Hepatic stellate cell (primary cell): ENCODE measurements around the gene CLK2.
"Not testable (repeated sequence)": the region's sequence is repeated elsewhere in the genome, so short reads cannot be mapped to it uniquely, and the experiment has no call there.

Experiments
- DNase-seq: peaks from one replicate; pipeline ENCODE4 v3.0.0; 2011; ENCODE audit warnings: low spot score

Gene CLK2

DNA sequence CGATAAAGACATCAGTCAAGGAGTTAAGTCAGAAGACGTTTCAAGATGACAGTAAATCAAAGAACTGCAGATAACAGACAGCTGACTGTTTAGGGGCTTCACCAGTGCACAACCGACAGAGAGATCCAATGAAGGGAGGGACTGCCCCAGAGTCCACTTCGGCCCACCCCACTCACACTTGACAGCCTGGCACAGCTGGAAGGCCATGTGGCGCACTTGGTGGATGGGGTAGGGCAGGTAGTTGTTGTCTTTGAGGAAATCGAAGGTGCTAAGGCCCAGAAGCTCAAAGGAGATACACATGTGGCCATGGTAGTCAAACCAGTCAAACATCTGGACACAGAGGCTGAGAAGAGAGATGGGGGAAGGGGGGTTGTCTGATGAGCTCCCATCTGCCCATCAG is 6.8 kb downstream of the CLK2 start:
- DNase-seq: no peak

DNA sequence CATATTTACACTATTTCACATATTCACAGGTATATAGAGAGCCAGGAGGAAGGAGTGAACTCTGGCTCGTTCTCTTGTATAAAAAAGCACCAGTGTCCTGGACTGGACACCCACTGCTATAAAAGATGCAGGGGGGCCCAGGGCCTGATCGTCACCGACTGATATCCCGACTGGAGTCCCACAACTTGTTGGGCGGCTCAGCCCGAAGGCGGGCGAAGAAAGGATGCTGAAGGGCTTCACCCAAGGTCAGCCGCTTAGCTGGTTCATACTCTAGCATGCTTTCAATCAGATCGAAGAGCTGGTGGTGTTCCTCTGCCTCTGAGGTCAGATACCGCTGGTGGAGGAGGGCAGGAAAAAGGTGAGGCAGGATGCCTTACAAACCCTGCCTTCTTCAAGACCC is 10.2 kb downstream of the CLK2 start:
- no peak for DNase-seq

DNA sequence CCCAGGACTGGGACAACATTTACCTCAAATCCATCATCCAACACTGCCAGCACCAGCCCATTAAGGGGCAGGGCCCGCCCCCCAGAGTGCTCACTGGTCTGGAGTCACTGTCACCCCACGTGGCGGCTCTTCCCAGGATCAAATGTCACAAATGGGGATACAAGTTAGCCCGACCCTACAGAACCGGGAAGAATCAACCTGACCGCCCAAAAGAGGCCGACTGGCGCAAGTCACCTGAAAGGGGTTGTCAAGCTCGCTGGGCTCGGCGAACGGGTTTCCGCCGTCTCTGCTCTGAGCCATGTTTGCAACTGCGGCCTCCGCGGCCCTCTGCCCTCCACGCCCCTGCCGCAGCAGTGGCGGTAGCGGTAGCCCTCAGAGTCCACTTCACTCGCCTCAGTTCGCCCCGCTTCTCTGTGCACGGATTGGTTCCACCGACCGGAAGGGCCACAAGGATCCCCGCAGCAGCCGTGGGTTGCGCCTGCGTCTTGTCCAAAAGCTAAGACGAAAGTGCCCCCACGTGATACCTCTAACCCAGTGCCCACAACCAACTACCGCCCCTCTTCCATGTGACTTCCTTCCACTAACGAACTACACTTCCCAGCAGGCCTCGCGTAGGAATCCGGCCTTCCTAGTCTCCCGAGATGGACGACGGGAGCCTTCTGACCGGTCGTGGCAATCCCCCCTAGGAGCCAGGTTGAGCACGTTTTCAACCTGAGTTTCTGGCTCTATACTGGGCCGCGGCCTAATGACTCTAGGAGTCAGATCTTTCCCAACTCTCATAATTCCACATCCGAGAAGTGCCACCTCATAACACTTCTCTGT is 11.2 kb downstream of the CLK2 start, which contains the start of gene SCAMP3:
Gene SCAMP3 (minus strand): TSS at position 509 of the 822 bp plus-strand sequence. CDS start 209 bp downstream, at position 300.
- DNase-seq: peak; percentile 99

DNA sequence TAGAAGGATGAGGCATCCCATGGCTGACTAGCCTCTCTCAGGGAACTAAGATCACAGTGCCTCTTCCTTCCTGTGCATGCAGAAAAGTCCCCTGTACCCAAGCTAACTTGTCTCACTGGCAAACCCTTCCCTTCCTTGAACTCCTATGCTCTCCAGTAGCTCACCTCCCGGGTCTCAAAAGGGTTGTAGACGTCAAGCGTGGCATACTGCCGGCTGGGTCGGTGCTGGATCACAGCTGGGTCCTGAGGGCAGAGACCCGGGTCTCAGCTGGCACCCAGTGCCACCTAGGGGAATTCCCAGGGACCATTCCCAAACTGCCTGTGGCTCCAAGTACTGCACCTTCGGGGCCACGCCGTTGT is 11.8 kb downstream of the CLK2 start:
- DNase-seq: peak; percentile 54

DNA sequence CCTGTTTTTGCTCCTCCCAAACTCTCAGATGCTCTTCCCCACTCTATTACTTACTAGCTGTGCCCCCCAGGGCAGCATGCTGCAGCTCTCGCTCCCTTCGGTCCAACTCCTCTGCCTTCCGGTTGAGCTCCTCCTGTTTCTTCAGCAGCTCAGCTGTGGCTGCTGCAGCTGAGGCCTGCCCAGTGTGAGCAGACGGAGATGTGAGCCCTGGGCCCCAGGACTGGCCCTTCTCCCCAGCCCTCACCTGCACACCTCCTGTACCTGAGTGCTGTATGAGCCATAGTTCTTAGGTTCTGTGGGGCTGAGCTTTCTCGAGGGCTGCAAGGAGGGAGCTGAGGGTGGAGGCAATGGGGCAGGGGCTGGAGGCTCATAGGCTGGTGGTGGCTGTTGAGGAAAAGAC is 13.0 kb downstream of the CLK2 start:
- no peak for DNase-seq

DNA sequence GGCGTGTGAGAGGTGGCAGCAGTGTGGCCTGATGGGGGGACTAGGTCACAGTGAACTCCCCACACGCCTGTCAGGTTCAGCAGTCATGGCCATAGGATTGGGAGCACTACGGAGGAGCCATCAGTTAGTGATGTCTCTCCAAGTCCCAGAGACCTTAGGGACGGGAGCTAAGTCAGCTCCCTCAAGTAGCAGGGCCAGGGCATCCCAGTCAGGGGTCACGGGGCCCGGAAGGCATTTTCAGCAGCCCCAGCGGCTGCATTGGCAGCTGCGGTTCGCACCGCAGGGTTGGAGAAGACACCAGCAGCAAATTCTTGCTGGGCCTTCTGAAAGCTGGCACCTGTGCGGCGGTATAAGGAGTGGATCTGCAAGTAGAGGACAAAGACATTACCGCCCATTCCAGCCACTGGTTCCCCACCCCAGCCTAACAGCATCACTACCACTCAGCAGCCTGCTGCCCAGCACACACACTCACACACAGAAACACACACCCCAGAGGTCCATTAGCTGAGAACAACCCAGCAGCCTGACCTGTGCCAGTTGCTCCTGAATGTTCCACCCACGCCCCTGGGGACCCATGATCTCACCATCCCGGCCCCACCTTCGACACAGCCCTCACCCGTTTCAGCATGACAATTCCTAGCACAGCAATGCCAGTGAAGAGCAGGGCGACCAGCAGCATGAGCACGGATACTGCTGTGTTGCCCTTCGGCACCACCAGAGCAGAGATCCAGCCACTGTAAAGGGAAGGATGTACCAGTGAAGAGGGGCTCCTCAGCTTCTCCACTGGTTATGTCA is 17.0 kb downstream of the CLK2 start:
- no peak for DNase-seq

DNA sequence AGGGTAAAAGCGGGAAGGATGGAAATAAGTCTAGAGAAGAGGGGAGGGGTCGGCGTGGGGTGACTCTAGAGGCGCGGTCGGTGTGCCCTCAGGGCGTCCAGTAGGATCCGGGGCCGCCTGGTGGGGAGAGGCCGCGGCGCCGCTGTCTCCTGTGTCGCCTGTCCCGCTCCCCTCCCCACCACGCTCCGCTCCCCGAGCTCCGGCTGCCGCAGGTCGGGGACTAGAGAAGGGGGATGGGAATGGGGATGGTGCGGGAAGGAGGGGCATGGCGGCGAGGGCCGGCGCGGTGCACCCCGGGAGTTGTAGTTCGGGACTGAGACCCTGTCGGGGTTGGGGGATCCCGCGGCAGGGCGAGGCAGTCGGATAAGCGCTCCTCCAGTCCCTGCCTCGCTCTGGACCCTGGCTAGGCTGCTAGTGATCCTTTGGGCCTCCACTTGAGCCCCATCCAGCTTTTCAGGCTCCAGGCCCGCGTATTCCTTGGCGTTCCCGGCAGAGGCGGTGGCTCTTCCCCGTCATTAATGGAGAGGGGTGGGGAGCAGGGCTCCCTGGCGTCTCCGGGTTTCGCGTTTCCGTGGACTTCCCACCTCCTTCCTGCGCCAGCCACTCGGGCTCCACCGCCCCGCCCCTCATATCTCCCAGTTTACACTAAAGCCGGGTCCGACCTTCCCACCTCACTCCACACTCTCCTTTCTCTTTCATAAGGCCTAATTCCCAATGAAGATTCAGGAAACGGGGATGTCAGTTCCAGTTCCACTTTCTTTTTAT is 17.9 kb downstream of the CLK2 start, which contains the start of gene ENTREP3:
Gene ENTREP3 (minus strand): TSS at position 241 of the 765 bp plus-strand sequence. CDS start 606 bp downstream, outside the sequence.
- DNase-seq: peak; percentile 96

DNA sequence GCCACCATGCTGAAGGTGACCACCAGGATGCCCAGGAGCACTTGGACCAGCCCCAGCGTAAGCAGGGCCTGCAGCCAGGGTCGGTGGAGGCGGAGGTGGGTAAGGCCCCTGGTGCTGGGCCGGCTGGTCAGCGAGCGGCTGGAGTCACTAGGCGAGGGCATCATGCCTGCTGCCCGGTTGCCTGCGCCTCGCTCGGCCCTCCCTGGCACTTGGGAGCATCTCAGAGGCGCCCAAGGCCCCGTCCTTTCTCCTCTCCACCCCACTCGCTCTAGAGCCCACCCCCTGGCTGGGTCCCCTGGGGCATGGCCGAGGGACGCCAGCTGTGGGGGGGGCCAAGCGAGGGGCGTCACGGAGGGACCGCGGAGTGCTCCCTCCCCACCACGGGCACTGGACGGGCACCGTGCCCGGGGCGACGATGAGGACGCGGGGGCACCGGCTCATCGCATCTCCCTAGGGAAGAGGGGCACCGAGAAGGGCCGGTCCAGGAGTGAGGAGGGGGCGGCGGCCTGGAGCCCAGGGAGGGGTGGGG is 18.5 kb downstream of the CLK2 start:
- DNase-seq: peak; percentile 55

DNA sequence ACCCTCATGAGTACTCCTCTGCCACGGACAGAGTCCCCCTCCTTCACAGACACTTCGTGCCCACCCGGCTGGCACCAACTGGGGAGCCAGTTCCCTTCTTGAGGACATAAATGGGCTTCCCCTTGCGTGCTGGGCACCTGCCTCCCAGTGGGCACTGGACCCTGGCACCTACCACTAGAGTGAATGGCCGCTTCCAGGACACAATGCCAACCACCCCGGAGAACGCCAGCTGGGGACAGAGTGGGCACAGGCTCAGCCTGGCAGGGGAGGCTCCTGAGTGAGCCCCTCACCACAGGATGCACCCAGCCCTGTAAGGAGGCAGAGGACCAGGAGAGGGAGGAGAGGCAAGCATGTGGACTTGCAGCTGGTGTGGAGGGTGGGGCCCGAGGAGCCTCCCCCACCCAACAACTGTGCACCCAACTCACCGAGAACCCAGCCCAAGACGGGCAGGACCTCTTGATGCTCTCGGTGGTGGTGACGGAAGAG is 19.0 kb downstream of the CLK2 start:
- DNase-seq: no peak

DNA sequence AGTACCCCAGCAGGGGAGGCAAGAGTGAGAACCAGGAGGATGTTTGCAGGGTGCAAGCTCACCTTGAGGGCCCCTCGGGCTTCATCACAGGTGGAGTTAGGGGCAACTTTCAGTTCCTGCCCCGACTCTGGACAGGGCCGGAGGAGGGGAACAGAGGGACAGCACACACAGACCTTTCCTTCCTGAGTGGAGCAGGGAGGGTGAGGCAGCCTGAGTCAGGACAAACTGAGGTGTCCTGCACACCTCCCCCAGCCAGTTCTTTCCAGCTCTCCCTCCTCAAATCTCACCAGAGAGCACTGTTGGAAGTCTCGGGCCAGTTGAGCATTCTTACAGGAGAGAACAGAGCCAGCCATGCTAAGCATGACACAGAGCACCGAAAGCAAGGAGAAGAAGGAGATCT is 19.5 kb downstream of the CLK2 start:
- peak; percentile 19 for DNase-seq

DNA sequence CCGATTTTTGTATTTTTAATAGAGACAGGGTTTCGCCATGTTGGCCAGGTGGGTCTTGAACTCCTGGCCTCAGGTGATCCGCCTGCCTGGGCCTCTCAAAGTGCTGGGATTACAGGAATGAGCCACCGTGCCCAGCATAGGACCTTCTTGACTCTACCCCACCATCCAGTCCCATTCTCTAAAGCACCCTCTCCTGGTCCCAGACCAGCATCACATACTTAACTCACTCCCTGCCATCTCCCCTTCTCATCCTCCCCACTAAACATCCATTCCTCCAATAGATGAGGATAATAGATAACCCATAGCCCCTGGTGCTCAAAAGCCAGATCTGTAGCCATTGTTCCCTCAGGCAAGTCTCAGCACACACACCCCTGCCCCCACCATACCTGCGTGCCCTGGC is 20.1 kb downstream of the CLK2 start:
- DNase-seq: peak; percentile 29

DNA sequence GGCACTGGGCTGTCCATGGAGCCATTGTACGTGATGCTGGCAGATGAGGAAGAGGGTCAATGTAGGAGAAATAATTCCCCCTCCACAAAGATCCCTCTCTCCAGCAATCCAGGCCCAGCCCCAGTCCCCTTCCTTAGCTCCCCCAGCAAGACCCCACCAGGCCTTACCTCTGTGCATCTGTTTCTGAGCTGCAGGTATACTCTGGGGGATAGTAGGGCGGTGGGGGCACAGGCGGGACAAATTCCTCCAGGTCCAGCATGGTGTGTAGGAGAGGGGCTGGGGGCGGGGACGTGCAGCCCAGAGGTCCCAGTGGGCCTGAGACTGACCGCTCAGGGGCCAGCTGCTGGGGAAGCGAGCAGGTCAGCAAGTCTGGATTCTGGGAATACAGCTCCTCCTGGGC is 21.7 kb downstream of the CLK2 start:
- DNase-seq: no peak

DNA sequence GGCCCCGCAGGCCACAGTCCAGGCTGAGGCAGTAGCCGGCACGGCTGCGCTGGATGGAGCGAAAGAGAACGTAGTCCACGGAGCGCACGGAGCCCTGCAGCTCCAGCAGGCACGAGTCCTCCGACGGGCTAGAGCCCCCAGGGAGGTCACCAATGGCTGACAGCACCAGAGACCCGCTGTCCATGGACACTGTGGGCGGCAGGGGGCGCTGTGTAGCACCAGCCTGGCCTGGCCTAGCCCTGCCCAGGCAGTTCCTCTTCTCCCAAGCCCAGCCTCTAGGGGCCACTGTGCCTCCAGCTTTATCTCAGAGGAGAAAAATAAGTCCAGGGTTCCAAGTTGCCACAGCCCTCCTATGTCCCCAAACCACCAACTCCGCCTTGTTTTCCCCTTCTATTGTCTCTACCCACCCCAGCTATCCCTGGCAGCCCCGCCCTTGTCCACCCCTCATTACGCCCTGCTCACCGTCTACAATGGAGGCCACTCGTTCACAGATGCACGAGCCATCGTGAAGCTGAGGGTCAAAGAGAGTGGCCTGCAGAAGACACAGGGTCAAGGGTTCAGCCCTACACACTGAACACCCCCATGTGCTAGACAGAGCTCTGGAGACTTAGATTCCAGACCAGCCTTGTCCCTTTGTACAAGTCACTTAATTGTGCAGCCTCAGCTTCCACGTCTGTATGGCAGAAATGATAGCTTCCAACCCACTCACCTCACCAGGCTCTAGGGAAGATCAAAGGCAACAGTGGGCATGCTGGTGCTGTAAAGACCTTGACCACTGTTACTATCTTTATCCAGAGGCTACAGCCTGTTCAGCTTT is 22.5 kb downstream of the CLK2 start:
- DNase-seq: peak; percentile 97

DNA sequence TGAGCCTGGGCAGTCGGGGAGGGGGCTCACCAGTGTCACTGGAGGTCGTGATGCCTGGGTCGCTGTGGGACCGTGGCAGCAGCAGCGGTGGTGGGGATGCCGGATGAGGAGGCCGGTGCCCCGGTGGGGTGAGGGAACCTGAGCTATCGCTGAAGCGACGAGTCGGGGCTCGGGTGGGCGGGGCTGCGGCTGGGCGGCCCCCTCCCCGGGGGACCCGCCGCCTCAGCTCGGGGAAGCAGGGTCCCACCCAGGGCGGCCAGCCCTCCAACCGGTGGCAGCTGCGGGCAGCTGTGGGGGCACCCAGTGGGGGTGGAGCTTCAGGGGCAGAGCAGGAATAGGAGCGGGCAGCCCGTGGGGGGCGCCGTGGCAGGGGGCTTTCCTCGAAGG is 23.1 kb downstream of the CLK2 start:
- no peak for DNase-seq

DNA sequence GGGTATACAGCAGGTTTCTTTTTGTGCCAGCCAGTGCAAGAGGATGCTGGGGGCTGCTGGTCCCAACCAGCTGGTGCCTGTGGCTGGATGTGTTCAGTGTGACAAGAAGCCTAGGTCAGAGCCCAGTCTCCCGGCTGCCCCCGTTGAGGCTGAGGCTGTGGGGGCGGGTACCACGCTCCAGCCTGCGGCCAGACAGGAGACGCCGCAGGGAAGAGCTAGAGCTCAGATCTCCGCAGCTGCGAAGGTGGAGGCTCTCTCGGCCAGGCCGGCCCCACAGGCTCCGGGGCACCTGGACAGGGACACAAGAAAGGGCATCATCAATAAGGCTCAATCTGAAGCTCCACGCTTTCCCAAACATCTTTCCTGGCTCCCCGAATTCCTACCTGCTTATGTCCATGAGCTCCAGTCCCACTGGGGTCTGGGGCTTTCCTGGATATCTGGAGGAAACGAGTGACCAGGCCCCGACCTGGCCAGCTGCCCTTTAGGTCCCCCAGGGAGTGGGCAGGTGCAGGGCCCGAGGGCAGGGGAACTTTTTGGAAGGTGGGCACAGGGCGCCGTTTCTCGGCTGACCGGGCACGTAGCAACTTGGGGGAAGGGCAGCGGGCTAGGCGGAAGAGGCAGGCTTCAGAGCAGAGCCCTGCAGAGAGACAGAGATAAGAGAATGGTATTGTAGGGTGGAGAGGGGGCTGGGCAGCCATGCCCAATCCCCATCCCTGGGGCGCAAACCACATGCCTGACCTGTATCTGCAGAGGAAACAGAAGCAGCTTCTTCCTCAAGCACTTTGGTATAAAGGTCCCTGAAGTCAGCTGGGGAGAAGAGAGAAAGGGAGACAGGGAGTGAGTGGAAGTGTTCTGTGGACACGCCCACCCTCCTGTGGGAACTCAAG is 25.4 kb downstream of the CLK2 start:
- DNase-seq: no peak

DNA sequence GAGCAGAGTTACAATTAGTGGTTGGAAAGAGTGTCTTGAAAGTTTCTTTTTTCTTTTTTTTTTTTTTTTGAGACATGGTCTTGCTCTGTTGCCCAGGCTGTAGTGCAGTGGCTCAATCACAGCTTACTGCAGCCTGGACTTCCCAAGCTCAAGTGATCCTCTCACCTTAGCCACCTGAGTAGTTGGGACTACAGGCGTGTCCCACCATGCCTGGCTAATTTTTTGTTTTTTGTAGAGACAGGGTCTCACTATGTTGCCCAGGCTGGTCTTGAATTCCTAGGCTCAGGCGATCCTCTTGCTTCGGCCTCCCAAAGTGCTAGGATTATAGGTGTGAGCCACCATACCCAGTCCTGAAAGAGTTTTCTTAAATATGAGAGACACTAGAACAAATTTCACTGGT is 26.5 kb downstream of the CLK2 start:
- DNase-seq: not testable (repeated sequence)

DNA sequence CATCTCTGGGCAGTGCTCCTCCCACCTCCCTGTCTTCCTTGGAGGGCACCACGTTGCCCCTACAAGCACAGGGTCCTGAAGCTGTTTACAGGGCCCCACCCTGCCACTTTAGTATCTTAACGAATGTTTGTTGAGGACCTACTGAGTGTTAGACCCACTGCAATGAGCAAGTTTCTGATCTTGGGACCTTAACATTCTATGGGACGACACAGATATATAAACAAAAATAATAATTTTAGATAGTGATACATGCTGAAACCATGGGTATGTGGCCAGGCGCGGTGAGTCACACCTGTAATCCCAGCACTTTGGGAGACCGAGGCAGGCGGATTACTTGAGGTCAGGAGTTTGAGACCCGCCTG is 28.2 kb downstream of the CLK2 start:
- no peak for DNase-seq

DNA sequence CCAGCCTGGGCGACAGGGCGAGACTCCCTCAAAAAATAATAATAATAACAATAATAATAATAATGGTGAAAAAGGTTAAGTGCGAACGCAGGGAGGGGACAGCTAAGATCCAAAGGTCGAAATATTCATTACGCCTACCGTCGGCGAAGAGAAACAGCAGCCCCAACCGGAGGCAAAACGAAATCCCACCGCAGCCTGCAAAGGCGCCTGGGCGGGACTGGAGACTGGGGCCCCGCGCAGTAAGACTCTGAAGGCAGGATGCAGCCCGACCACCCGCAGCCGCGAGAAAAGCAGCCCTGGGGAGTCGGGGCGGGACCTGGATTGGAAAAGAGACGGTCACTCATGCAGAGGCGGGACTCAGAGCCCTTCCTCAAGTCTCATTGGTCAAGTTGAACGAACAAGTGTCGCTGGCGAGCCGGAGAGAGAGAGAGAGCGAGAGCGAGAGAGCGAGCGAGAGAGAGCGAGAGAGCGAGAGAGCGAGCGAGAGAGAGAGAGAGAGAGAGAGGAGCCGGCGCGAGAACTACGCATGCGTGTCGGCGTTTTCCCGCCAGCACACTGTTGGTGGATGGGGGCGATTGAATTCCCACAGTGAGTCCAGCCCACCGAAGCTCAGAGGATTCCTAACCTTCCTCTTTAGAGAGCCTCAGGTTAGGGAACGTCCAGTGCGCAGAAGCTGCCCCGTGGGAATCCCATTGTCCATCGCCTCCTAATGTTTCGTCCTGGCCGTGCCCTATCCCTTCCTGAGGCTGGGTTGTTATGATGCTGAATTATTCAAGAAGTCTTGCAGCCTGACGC is 28.7 kb downstream of the CLK2 start:
- DNase-seq: peak; percentile 96

DNA sequence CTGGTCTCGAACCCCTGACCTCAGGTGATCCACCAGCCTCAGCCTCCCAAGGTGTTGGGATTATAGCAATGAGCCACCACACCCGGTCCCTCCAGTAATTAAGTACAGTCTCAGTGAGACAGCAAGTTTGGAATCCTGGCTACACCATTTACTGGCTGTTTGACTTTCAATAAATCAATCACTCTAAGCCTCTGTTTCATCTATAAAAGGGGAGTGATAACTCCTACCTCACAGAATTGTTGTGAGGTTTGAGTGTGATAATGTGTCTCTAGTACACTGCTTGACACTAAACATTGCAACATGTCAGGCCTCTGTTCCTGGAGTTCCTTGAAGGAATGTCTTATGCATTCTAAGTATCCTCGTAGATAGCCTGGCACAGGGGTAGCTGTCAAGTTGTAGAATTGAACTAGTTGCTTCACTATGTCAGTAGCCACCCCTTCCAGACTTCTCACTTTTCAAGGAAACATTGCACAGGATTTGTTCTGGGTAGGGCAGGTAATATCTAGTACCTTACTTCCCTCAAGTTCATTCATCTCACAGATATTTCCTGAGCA is 30.4 kb downstream of the CLK2 start:
- DNase-seq: no peak
